ENCODE data around the gene MOV10L1.

Gene MOV10L1

DNA sequence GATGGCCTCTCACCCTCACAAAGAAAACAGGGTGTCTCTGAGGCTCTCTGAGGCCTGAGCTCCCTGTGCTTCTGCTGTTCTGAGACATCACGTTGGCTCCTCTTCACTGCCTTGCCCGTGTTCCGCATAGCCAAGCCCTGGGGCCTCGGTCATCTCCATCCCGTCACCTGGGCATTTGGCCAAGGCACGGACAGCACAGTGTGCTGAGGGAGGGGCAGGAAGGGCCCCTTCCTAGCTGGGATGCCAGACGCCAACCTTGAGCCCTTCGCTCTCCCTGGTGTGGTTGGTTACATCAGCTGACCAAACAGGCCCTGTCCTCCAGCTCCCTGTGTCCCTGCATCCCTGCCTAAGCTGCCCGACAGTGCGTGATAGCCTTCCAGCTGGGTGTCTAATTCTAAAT is 25.9 kb downstream of the MOV10L1 start:
- Histone ChIP-seq H3K4me1 (ENCODE audit: control insufficient read depth, insufficient read depth, low read length) (peaks cover 25% of the 10 kb centered on the region), H3K9me3 (ENCODE audit: control insufficient read depth, low read length) (no peaks in the 10 kb centered on the region), H3K4me3 (ENCODE audit: low read length) (no peak overlapping the region), H3K27me3 (replicated peaks; ENCODE audit: control insufficient read depth, insufficient read depth, low read length) (peaks cover 8% of the 10 kb centered on the region), H3K36me3 (ENCODE audit: control insufficient read depth, insufficient read depth, low read length, severe bottlenecking) (no peaks in the 10 kb centered on the region), H3K9ac (ENCODE audit: low read length) (no peak overlapping the region)
- peak; percentile 28 for DNase-seq (ENCODE audit: low read depth)

DNA sequence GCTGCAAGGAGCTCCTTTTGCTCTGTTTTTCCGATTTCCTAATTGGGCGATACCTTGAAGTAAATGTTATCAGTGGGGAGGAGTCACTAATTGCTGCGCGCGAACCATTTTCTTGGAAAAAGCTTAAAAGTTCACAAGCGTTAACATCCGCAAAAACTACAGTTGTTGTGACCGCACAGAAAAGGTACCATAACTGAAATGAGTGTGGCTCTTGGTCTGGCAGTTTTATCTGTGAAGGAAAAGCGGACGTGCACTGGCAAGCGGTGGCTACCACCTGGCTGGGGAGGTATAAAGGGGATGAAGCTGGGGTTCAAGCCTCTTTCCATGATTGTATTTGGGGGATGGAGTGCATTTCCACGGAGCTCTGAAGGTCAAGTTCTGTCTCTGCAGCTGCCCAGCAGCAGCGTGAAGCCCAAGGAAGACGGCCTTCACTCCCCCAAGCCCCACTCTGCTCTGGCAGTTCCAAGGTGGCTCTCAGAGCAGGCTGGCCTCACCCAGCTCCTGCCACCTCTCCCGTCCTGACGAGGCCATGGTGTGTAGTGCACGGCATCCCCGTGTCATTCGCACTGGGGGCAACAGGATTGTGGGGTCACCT is 27.5 kb downstream of the MOV10L1 start:
- Histone ChIP-seq H3K4me3 (ENCODE audit: low read length) (no peak overlapping the region), H3K36me3 (ENCODE audit: control insufficient read depth, insufficient read depth, low read length, severe bottlenecking) (no peaks in the 10 kb centered on the region), H3K27me3 (replicated peaks; ENCODE audit: control insufficient read depth, insufficient read depth, low read length) (peaks cover 7% of the 10 kb centered on the region), H3K4me1 (ENCODE audit: control insufficient read depth, insufficient read depth, low read length) (peaks cover 25% of the 10 kb centered on the region), H3K9ac (ENCODE audit: low read length) (no peak overlapping the region), H3K9me3 (ENCODE audit: control insufficient read depth, low read length) (peaks cover 6% of the 10 kb centered on the region)
- no peak for DNase-seq (ENCODE audit: low read depth)

DNA sequence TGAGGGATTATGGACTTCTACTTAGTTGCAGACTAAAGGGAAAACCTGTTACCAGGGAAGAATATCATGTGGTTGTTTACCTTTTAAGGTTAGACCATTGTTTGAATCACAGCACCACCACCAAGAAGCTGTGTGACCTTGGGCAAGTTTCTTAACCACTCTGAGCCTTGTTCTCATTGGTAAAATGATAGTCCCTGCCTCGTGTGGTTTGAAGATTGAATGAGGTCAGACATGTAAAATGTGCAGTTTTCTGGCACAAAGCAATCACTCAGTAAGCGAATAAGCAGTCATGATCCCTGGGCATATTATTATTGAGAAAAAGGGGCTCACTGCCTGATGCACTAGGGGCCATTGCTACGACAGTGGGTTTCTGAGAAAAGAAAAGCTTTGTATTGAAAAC is 28.3 kb downstream of the MOV10L1 start:
- Histone ChIP-seq H3K9me3 (ENCODE audit: control insufficient read depth, low read length) (peaks cover 14% of the 10 kb centered on the region), H3K4me3 (ENCODE audit: low read length) (no peak overlapping the region), H3K4me1 (ENCODE audit: control insufficient read depth, insufficient read depth, low read length) (peaks cover 25% of the 10 kb centered on the region), H3K27me3 (replicated peaks; ENCODE audit: control insufficient read depth, insufficient read depth, low read length) (peaks cover 7% of the 10 kb centered on the region), H3K9ac (ENCODE audit: low read length) (no peak overlapping the region), H3K36me3 (ENCODE audit: control insufficient read depth, insufficient read depth, low read length, severe bottlenecking) (no peaks in the 10 kb centered on the region)
- DNase-seq (ENCODE audit: low read depth): no peak

DNA sequence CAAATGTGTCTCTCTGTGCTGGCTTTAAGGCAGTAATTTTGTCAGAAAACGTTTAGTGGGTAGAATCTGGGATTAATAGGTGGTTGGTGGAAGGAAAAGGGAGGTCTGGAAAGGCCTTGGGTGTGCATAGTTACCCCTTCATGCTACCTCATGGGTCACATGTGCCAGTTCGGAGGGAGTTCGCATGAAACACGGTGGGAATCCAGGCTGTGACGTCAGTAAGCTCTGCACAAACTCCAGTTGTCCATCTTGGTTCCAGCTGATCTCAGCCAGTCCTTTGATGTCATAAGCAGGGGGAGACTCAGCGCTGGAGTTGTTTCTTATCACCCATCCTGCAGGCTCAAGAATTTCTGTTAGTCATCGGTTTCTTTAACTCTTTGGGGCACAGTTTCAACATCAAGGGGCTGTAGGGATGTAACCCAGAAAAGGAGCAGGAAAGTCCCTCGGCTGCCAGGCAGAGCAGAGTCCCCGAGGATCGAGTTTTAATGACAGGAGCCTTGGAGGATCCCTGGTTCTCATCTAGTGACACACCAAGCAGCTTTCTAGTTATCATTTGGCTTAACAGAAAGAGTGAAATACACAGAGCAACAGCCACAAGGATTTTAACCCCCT is 28.9 kb downstream of the MOV10L1 start:
- H3K9me3 ChIP-seq (ENCODE audit: control insufficient read depth, low read length): peaks cover 19% of the 10 kb centered on the region
- no peak overlapping the region for H3K9ac ChIP-seq (ENCODE audit: low read length)
- H3K27me3 ChIP-seq (replicated peaks; ENCODE audit: control insufficient read depth, insufficient read depth, low read length): peaks cover 4% of the 10 kb centered on the region
- DNase-seq (ENCODE audit: low read depth): peak; percentile 61
- H3K4me1 ChIP-seq (ENCODE audit: control insufficient read depth, insufficient read depth, low read length): peaks cover 25% of the 10 kb centered on the region
- H3K36me3 ChIP-seq (ENCODE audit: control insufficient read depth, insufficient read depth, low read length, severe bottlenecking): no peaks in the 10 kb centered on the region
- no peak overlapping the region for H3K4me3 ChIP-seq (ENCODE audit: low read length)

DNA sequence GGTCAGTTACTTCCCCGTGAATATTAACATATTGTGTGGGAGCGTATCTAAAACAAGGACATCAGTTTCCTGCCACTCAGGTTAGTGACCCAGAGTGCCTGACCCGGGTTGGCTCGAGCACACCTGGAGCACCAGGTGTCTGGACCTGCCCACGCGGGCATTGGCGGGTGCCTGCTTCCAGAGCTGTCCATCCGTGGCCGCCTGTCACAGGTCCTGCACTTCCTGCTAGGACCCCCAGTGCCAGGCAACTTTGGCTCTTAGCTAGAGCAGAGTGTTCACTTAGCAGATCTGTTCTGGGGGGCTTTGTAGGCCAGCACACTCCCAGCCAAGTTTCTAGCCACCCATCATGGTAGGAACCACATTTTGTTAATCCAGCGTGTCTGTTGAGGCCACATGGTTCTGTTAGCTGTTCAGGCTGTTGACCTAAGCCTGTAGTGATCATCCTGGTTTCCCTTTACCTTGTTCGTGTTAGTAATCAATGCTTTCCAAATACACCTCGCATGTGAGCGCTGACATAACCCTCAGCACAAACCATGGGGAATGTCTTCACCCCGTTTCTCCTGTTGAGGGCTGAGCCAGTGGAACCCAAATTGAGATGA is 29.5 kb downstream of the MOV10L1 start:
- H3K9ac ChIP-seq (ENCODE audit: low read length): no peak overlapping the region

GRCh38 chr22:50119768-50120251 is 30.0 kb downstream of the MOV10L1 start:
- Histone ChIP-seq H3K9me3 (ENCODE audit: control insufficient read depth, low read length) (peaks cover 26% of the 10 kb centered on the region), H3K4me3 (ENCODE audit: low read length) (no peak overlapping the region), H3K27me3 (replicated peaks; ENCODE audit: control insufficient read depth, insufficient read depth, low read length) (peaks cover 4% of the 10 kb centered on the region), H3K9ac (ENCODE audit: low read length) (no peak overlapping the region), H3K36me3 (ENCODE audit: control insufficient read depth, insufficient read depth, low read length, severe bottlenecking) (no peaks in the 10 kb centered on the region), H3K4me1 (ENCODE audit: control insufficient read depth, insufficient read depth, low read length) (peaks cover 20% of the 10 kb centered on the region)
- no peak for DNase-seq (ENCODE audit: low read depth)

More for the DNA sequence above, 29.5 kb downstream of the MOV10L1 start:
- H3K36me3 ChIP-seq (ENCODE audit: control insufficient read depth, insufficient read depth, low read length, severe bottlenecking): no peaks in the 10 kb centered on the region
- H3K4me1 ChIP-seq (ENCODE audit: control insufficient read depth, insufficient read depth, low read length): peaks cover 25% of the 10 kb centered on the region
- no peak for DNase-seq (ENCODE audit: low read depth)
- H3K4me3 ChIP-seq (ENCODE audit: low read length): no peak overlapping the region
- H3K27me3 ChIP-seq (replicated peaks; ENCODE audit: control insufficient read depth, insufficient read depth, low read length): peaks cover 4% of the 10 kb centered on the region
- H3K9me3 ChIP-seq (ENCODE audit: control insufficient read depth, low read length): peaks cover 25% of the 10 kb centered on the region

DNA sequence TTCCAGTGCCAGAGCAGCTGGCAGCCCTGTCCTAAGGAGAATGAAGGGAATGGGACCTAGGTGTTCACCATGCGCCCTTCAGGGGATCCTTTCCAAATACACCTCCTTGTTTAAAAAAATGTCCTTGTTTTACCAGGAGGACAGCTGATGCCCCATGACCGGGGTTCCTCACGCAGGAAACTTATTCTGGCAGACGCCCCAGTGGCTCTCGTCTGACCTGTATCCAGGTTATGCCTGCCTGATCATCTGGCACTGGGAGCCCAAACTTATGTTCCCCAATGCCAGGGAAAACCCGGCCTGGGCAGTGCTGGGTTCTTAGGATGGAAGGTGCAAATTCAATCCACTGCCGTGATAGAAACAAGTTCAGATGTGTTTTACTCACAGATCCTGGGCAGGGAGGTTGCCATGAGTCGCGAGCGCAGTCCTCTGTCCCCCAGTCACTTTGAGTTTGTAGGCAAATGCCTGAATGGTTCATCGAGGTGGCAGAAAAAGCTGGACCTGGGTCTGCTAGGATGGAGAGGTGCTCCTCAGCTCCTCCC is 31.5 kb downstream of the MOV10L1 start:
- peaks cover 4% of the 10 kb centered on the region for H3K27me3 ChIP-seq (replicated peaks; ENCODE audit: control insufficient read depth, insufficient read depth, low read length)
- no peak overlapping the region for H3K9ac ChIP-seq (ENCODE audit: low read length)
- H3K36me3 ChIP-seq (ENCODE audit: control insufficient read depth, insufficient read depth, low read length, severe bottlenecking): no peaks in the 10 kb centered on the region
- H3K4me1 ChIP-seq (ENCODE audit: control insufficient read depth, insufficient read depth, low read length): peaks cover 20% of the 10 kb centered on the region
- H3K4me3 ChIP-seq (ENCODE audit: low read length): no peak overlapping the region
- no peak for DNase-seq (ENCODE audit: low read depth)
- peaks cover 26% of the 10 kb centered on the region for H3K9me3 ChIP-seq (ENCODE audit: control insufficient read depth, low read length)

GRCh38 chr22:50123119-50123518 is 33.3 kb downstream of the MOV10L1 start:
- Histone ChIP-seq H3K4me3 (ENCODE audit: low read length) (no peak overlapping the region), H3K36me3 (ENCODE audit: control insufficient read depth, insufficient read depth, low read length, severe bottlenecking) (no peaks in the 10 kb centered on the region), H3K27me3 (replicated peaks; ENCODE audit: control insufficient read depth, insufficient read depth, low read length) (peaks cover 4% of the 10 kb centered on the region), H3K4me1 (ENCODE audit: control insufficient read depth, insufficient read depth, low read length) (peaks cover 20% of the 10 kb centered on the region), H3K9me3 (ENCODE audit: control insufficient read depth, low read length) (peaks cover 26% of the 10 kb centered on the region), H3K9ac (ENCODE audit: low read length) (no peak overlapping the region)
- no peak for DNase-seq (ENCODE audit: low read depth)

DNA sequence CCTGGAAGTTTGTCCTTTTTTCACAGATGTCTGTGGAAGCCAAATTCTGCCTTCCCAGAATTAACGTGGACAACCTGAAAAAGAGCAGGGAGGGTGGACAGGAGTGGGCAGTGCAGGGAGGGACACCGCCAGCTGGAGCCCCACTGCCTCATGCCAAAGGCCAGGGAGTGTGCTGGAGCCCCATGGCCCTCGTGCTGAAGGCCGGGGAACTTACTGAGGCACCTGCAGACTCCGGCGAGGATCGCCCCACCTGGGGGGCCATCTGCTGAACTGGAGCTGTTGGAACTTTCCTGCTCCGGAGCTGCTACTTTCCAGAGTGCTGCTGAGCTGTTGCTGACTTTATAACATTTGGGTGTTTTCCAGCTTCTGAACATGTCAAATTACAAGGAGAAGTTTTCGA is 35.2 kb downstream of the MOV10L1 start:
- Histone ChIP-seq H3K27me3 (replicated peaks; ENCODE audit: control insufficient read depth, insufficient read depth, low read length) (peaks cover 4% of the 10 kb centered on the region), H3K4me1 (ENCODE audit: control insufficient read depth, insufficient read depth, low read length) (peaks cover 1% of the 10 kb centered on the region), H3K9me3 (ENCODE audit: control insufficient read depth, low read length) (peaks cover 26% of the 10 kb centered on the region), H3K9ac (ENCODE audit: low read length) (no peak overlapping the region), H3K36me3 (ENCODE audit: control insufficient read depth, insufficient read depth, low read length, severe bottlenecking) (no peaks in the 10 kb centered on the region), H3K4me3 (ENCODE audit: low read length) (no peak overlapping the region)
- no peak for DNase-seq (ENCODE audit: low read depth)

- Histone ChIP-seq H3K9ac (ENCODE audit: low read length) (no peak overlapping the region), H3K36me3 (ENCODE audit: control insufficient read depth, insufficient read depth, low read length, severe bottlenecking) (no peaks in the 10 kb centered on the region), H3K27me3 (replicated peaks; ENCODE audit: control insufficient read depth, insufficient read depth, low read length) (no peaks in the 10 kb centered on the region), H3K4me1 (ENCODE audit: control insufficient read depth, insufficient read depth, low read length) (no peaks in the 10 kb centered on the region), H3K9me3 (ENCODE audit: control insufficient read depth, low read length) (peaks cover 5% of the 10 kb centered on the region), H3K4me3 (ENCODE audit: low read length) (no peak overlapping the region)
- peak; percentile 25 for DNase-seq (ENCODE audit: low read depth)
Measured at GRCh38 chr22:50129121-50129736, 39.4 kb downstream of the MOV10L1 start.

DNA sequence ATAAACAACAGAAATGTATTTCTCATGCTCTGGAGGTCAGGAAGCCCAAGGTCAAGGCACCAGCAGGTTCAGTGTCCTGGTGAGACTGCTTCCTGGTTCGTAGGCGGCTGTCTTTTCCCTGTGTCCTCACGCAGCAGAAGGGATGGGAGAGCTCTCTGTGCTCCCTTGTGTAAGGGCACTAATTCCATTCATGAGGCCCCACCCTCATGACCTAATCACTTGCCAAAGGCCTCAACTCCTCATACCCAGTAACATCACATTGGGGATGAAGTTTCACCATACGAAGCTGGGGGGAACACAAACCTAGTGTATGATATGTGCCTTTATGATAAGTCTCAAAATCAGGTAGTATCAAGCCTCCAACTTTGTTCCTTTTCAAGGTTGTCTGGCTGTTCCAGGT is 42.1 kb downstream of the MOV10L1 start:
- no peak for DNase-seq (ENCODE audit: low read depth)
- H3K4me3 ChIP-seq (ENCODE audit: low read length): no peak overlapping the region

More for the DNA sequence above, 42.1 kb downstream of the MOV10L1 start:
- no peaks in the 10 kb centered on the region for H3K27me3 ChIP-seq (replicated peaks; ENCODE audit: control insufficient read depth, insufficient read depth, low read length)
- no peaks in the 10 kb centered on the region for H3K36me3 ChIP-seq (ENCODE audit: control insufficient read depth, insufficient read depth, low read length, severe bottlenecking)
- peaks cover 4% of the 10 kb centered on the region for H3K9me3 ChIP-seq (ENCODE audit: control insufficient read depth, low read length)
- H3K4me1 ChIP-seq (ENCODE audit: control insufficient read depth, insufficient read depth, low read length): no peaks in the 10 kb centered on the region
- no peak overlapping the region for H3K9ac ChIP-seq (ENCODE audit: low read length)

Data from adipocyte (in vitro differentiated cells).